Neuronal stem cell (in vitro differentiated cells): Measurements from ENCODE around the gene RIPOR2.
A peak's percentile ranks its signal among the peaks of the same experiment; 100 is the strongest.

Experiments
- DNase-seq: peaks from one replicate; pipeline ENCODE4 v3.0.0-alpha.2; 2013; ENCODE audit warnings: low spot score
- H2AFZ ChIP-seq: one replicate; pipeline ENCODE4 v1.6.1; 2013; ENCODE audit warnings: mild to moderate bottlenecking, low read length, inconsistent platforms
- H2AK5ac ChIP-seq: 2 replicates; pipeline ENCODE4 v1.6.1; 2013; ENCODE audit warnings: low read depth, mild to moderate bottlenecking, inconsistent platforms, low read length, moderate library complexity, mixed read lengths
- H2BK120ac ChIP-seq: 2 replicates; pipeline ENCODE4 v1.6.1; 2013; ENCODE audit warnings: low read depth, mild to moderate bottlenecking, inconsistent platforms, low read length, moderate library complexity, mixed read lengths
- H2BK12ac ChIP-seq: one replicate; pipeline ENCODE4 v1.6.1; 2013; ENCODE audit warnings: low read length, inconsistent platforms
- H2BK15ac ChIP-seq: 2 replicates; pipeline ENCODE4 v1.6.1; 2013; ENCODE audit warnings: mild to moderate bottlenecking, low read length, inconsistent platforms, mixed read lengths
- H2BK5ac ChIP-seq: one replicate; pipeline ENCODE4 v1.6.1; 2013; ENCODE audit warnings: inconsistent platforms, mild to moderate bottlenecking, low read length, moderate library complexity
- H3K14ac ChIP-seq: one replicate; pipeline ENCODE4 v1.6.1; 2013; ENCODE audit warnings: low read length, inconsistent platforms
- H3K18ac ChIP-seq: 2 replicates; pipeline ENCODE4 v1.6.1; 2013; ENCODE audit warnings: low read length, inconsistent platforms
- H3K23ac ChIP-seq: 2 replicates; pipeline ENCODE4 v1.6.1; 2013; ENCODE audit warnings: low read depth, mild to moderate bottlenecking, mixed read lengths, low read length, inconsistent platforms; ENCODE audit not compliant: poor library complexity
- H3K27ac ChIP-seq: replicated peaks from 3 replicates; pipeline ENCODE4 v1.5.1; 2013; ENCODE audit warnings: low read length, inconsistent platforms
- H3K27me3 ChIP-seq, 3 experiments: 2 replicates each; pipeline ENCODE4 v1.6.1; 2013; ENCODE audit warnings: low read length in 3 of 3, mild to moderate bottlenecking in 2 of 3, inconsistent platforms in 1 of 3, low read depth in 1 of 3, mixed read lengths in 1 of 3, moderate library complexity in 1 of 3; ENCODE audit not compliant: control insufficient read depth in 3 of 3, insufficient read depth in 3 of 3
- H3K36me3 ChIP-seq, 2 donors: replicated peaks in 1 of 2; 2 replicates each; pipeline ENCODE4 v1.6.1; 2013; ENCODE audit warnings: low read length in 2 of 2; ENCODE audit not compliant: control insufficient read depth in 2 of 2, insufficient read depth in 2 of 2
- H3K4ac ChIP-seq: 2 replicates; pipeline ENCODE4 v1.6.1; 2013; ENCODE audit warnings: inconsistent platforms, mild to moderate bottlenecking, low read length, moderate library complexity
- H3K4me1 ChIP-seq, 2 donors: 1 replicate in 1 of 2; 2 replicates in 1 of 2; pipeline ENCODE4 v1.6.1; 2013; ENCODE audit warnings: low read length in 2 of 2, low read depth in 1 of 2; ENCODE audit not compliant: control insufficient read depth in 2 of 2, insufficient read depth in 1 of 2
- H3K4me2 ChIP-seq: one replicate; pipeline ENCODE4 v1.6.1; 2013; ENCODE audit warnings: mild to moderate bottlenecking, low read length, inconsistent platforms; ENCODE audit not compliant: insufficient read depth, poor library complexity, severe bottlenecking
- H3K4me3 ChIP-seq, 2 donors: 2 replicates each; pipeline ENCODE4 v1.5.1; 2013; ENCODE audit warnings: low read length in 2 of 2, mild to moderate bottlenecking in 2 of 2, inconsistent platforms in 1 of 2, moderate library complexity in 1 of 2
- H3K79me1 ChIP-seq: one replicate; pipeline ENCODE4 v1.6.1; 2013; ENCODE audit warnings: low read depth, mild to moderate bottlenecking, inconsistent platforms, low read length, moderate library complexity
- H3K9ac ChIP-seq: one replicate; pipeline ENCODE4 v1.6.1; 2013; ENCODE audit warnings: mild to moderate bottlenecking, low read depth, low read length, inconsistent platforms; ENCODE audit not compliant: poor library complexity
- H3K9me3 ChIP-seq, 2 donors: replicated peaks in 1 of 2; 2 replicates each; pipeline versions ENCODE3 to v1.6.1; 2013; ENCODE audit warnings: low read length in 2 of 2, mild to moderate bottlenecking in 2 of 2, inconsistent platforms in 1 of 2, low read depth in 1 of 2, mixed read lengths in 1 of 2, moderate library complexity in 1 of 2; ENCODE audit not compliant: control insufficient read depth in 2 of 2, insufficient read depth in 1 of 2
- H4K8ac ChIP-seq: one replicate; pipeline ENCODE4 v1.6.1; 2013; ENCODE audit warnings: low read depth, mild to moderate bottlenecking, inconsistent platforms, low read length, moderate library complexity
- H4K91ac ChIP-seq: one replicate; pipeline ENCODE4 v1.6.1; 2013; ENCODE audit warnings: low read length, low read depth, mild to moderate bottlenecking, inconsistent platforms; ENCODE audit not compliant: poor library complexity
- WGBS, 2 donors: extraction: QIAGEN DNeasy Blood & Tissue Kit; methylation state at CpG; one replicate each; pipeline ENCODE4 v1.1.7; 2013; ENCODE audit warnings: missing lambda C conversion rate in 2 of 2, mixed read lengths in 1 of 2; ENCODE audit not compliant: insufficient read length in 2 of 2, insufficient replicate concordance in 1 of 2; ENCODE audit errors: extremely low coverage in 2 of 2; 5-methylcytosine and 5-hydroxymethylcytosine counted together

Gene RIPOR2

GRCh38 chr6:24932832-24933231 lies 2.9 kb downstream of the RIPOR2 start:
- no peak overlapping the region for H3K4ac ChIP-seq
- no peak overlapping the region for H2BK5ac ChIP-seq
- H3K4me2 ChIP-seq, result no peak overlapping the region
- no peaks in the 10 kb centered on the region for H3K9me3 ChIP-seq
- H3K9ac ChIP-seq, result no peak overlapping the region
- H2AK5ac ChIP-seq, result no peak overlapping the region
- H3K27me3 ChIP-seq, result no peaks in the 10 kb centered on the region
- H4K91ac ChIP-seq, result no peak overlapping the region
- H3K36me3 ChIP-seq, result no peaks in the 10 kb centered on the region
- H3K4me3 ChIP-seq, result no peak overlapping the region
- no peak overlapping the region for H4K8ac ChIP-seq
- H2BK15ac ChIP-seq, result no peak overlapping the region
- WGBS, 2 donors, result no CpG with 5 or more reads among the region's 3 CpGs
- H2AFZ ChIP-seq, result no peak overlapping the region
- no peak overlapping the region for H2BK120ac ChIP-seq
- H3K18ac ChIP-seq, result no peak overlapping the region
- no peaks in the 10 kb centered on the region for H3K79me1 ChIP-seq
- no peak overlapping the region for H3K27ac ChIP-seq
- H3K4me1 ChIP-seq, result peaks cover 13 to 49% of the 10 kb centered on the region in 2 donors
- no peak overlapping the region for H3K23ac ChIP-seq
- DNase-seq, result no peak
- no peak overlapping the region for H2BK12ac ChIP-seq
- no peak overlapping the region for H3K14ac ChIP-seq

- DNase-seq, result no peak
Measured at GRCh38 chr6:24931718-24932691, 3.8 kb downstream of the RIPOR2 start.

GRCh38 chr6:24931296-24931695 lies 4.5 kb downstream of the RIPOR2 start:
- Histone ChIP-seq H2BK5ac (no peak overlapping the region), H3K4me1 (peaks cover 10 to 50% of the 10 kb centered on the region in 2 donors), H2BK12ac (no peak overlapping the region), H4K8ac (no peak overlapping the region), H3K79me1 (no peaks in the 10 kb centered on the region), H3K9ac (no peak overlapping the region), H3K27me3 (no peaks in the 10 kb centered on the region), H3K9me3 (no peaks in the 10 kb centered on the region), H2AK5ac (no peak overlapping the region), H3K27ac (no peak overlapping the region), H3K4me3 (no peak overlapping the region), H3K4ac (no peak overlapping the region), H3K4me2 (no peak overlapping the region), H3K18ac (no peak overlapping the region), H2AFZ (no peak overlapping the region), H4K91ac (no peak overlapping the region), H3K23ac (no peak overlapping the region), H2BK15ac (no peak overlapping the region), H3K36me3 (no peaks in the 10 kb centered on the region), H3K14ac (no peak overlapping the region), H2BK120ac (no peak overlapping the region)
- DNase-seq, result no peak

More at GRCh38 chr6:24931718-24932691, 3.8 kb downstream of the RIPOR2 start:
- Histone ChIP-seq H3K23ac (no peak overlapping the region), H2AFZ (no peak overlapping the region), H3K4me2 (no peak overlapping the region), H2BK15ac (no peak overlapping the region), H2BK120ac (no peak overlapping the region), H3K14ac (no peak overlapping the region), H3K36me3 (no peaks in the 10 kb centered on the region), H3K18ac (no peak overlapping the region), H3K9me3 (no peaks in the 10 kb centered on the region), H2BK12ac (no peak overlapping the region), H4K8ac (no peak overlapping the region), H3K9ac (no peak overlapping the region), H2AK5ac (no peak overlapping the region), H3K27ac (no peak overlapping the region), H3K4me1 (peaks cover 13 to 50% of the 10 kb centered on the region in 2 donors), H3K79me1 (no peaks in the 10 kb centered on the region), H3K4ac (no peak overlapping the region), H3K4me3 (no peak overlapping the region), H4K91ac (no peak overlapping the region), H2BK5ac (no peak overlapping the region), H3K27me3 (no peaks in the 10 kb centered on the region)
- WGBS, 2 donors, result no CpG with 5 or more reads among the region's 7 CpGs

GRCh38 chr6:24930431-24930871 lies 5.3 kb downstream of the RIPOR2 start:
- Histone ChIP-seq H3K18ac (no peak overlapping the region), H3K4me3 (no peak overlapping the region), H3K4me2 (no peak overlapping the region), H2BK120ac (no peak overlapping the region), H3K4ac (no peak overlapping the region), H2AFZ (no peak overlapping the region), H2AK5ac (no peak overlapping the region), H3K36me3 (no peaks in the 10 kb centered on the region), H3K27me3 (no peaks in the 10 kb centered on the region), H2BK15ac (no peak overlapping the region), H2BK5ac (no peak overlapping the region), H4K91ac (no peak overlapping the region), H3K23ac (no peak overlapping the region), H3K14ac (no peak overlapping the region), H3K27ac (peak overlapping the region; percentile 8), H3K9ac (no peak overlapping the region), H2BK12ac (no peak overlapping the region), H4K8ac (no peak overlapping the region), H3K4me1 (peaks cover 10 to 45% of the 10 kb centered on the region in 2 donors), H3K9me3 (no peaks in the 10 kb centered on the region), H3K79me1 (no peaks in the 10 kb centered on the region)
- no peak for DNase-seq
- WGBS, 2 donors, result no CpG with 5 or more reads among the region's 2 CpGs
